ENCODE measurements around the gene AFAP1L2.

DNA sequence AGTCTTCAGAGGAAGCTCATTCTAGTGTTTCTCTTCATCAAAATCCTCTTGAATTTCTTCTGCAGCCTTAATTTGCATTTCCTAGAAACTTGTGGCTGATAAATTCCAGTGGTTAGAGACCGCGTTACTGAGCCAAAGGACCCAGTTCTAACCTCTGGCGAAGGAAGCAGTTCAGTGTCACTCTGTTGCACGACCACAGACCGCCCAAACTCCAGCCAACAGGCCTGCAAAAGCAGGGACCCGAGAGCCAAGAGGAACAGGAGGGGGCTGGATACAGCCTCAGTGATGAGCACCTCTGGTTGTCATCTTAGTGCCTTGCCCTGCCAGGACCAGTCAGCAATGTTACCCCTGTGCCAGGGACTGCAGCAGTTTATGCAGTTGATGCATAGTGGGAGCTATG lies 70.0 kb downstream of the AFAP1L2 start:
- TF ChIP-seq POLR2A (IDR thresholded peaks at IDR 0.05) (no peak), POLR2AphosphoS5 (IDR thresholded peaks at IDR 0.05) (no peak)
